Adrenal gland (tissue), 5 donors: ENCODE results near the gene AFP.

Experiments
- CTCF ChIP-seq, 6 experiments: fragments of 450-650 bp in 4 of 6; fragments of 200-600 bp in 2 of 6; sonication (generic) in 1 of 6; IDR thresholded peaks; 1 replicate in 5 of 6; 2 replicates in 1 of 6; pipeline versions ENCODE4 v1.5.1 to v1.8.0; 2016 to 2021; ENCODE audit warnings: antibody characterized with exemption in 6 of 6, mild to moderate bottlenecking in 2 of 6, moderate library complexity in 1 of 6
- POLR2A ChIP-seq, 2 donors: fragments of 450-650 bp; IDR thresholded peaks; one replicate each; pipeline ENCODE4 v1.6.1; 2017; ENCODE audit warnings: antibody characterized with exemption in 2 of 2, mild to moderate bottlenecking in 2 of 2, moderate library complexity in 1 of 2
- donor health status: DM: no; HTN: no; CAD: no.

DNA sequence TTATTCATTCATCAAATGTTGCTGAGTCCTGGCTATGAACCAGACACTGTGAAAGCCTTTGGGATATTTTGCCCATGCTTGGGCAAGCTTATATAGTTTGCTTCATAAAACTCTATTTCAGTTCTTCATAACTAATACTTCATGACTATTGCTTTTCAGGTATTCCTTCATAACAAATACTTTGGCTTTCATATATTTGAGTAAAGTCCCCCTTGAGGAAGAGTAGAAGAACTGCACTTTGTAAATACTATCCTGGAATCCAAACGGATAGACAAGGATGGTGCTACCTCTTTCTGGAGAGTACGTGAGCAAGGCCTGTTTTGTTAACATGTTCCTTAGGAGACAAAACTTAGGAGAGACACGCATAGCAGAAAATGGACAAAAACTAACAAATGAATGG lies 1.7 kb upstream of the AFP start:
- TF ChIP-seq CTCF (IDR thresholded peaks at IDR 0.05): peak in 5 of 6 experiments; percentile 15 to 44 (median 23)
- TF ChIP-seq POLR2A (IDR thresholded peaks at IDR 0.05): no peak
